Hepatocyte (in vitro differentiated cells): ENCODE measurements around the gene NDUFB2.

ENCODE experiments used
- CTCF ChIP-seq: fragments of 200-600 bp; sonication (generic); IDR thresholded peaks from 2 replicates; pipeline ENCODE4 v1.5.1; 2016; ENCODE audit warnings: antibody characterized with exemption, mild to moderate bottlenecking; ENCODE audit not compliant: poor library complexity
- EZH2 ChIP-seq: fragments of 200-600 bp; sonication (generic); IDR thresholded peaks from 2 replicates; pipeline ENCODE4 v1.6.1; 2016; ENCODE audit warnings: antibody characterized with exemption, mild to moderate bottlenecking, borderline replicate concordance
- EZH2phosphoT487 ChIP-seq: fragments of 200-600 bp; sonication (generic); IDR thresholded peaks from one replicate; pipeline ENCODE4 v1.6.1; 2018; ENCODE audit warnings: antibody characterized with exemption, mild to moderate bottlenecking, low read depth, moderate library complexity; ENCODE audit not compliant: unreplicated experiment, severe bottlenecking

GRCh38 chr7:140654661-140655060 is 41.8 kb upstream of the NDUFB2 start:
- TF ChIP-seq EZH2 (no peak), CTCF (no peak), EZH2phosphoT487 (no peak)
